ENCODE data around the gene ZMYM2. TPM values are rescaled to one million over a fixed set of nuclear protein-coding genes. Genes with fewer than 3 reads are reported as not detected.

Gene ZMYM2
- polyA plus RNA-seq, 2 of the 4 experiments (the other 2 are of a cell fraction) = 21.7 to 56.7 TPM

- ChIA-PET CTCF (interaction anchor here (0.6 to 1.0 kb wide), 5 partner anchors 11 to 69 kb away, joined by 3 read pairs; no protein-coding TSS in a partner anchor), POLR2A (no interaction called here)
- peak in 1 of 2 experiments; percentile 7 for DNase-seq (ENCODE audit: low read depth in 1 of 2, low spot score in 1 of 2)
- FAIRE-seq = no peak
- no peak overlapping the region for H3K4me2 ChIP-seq
- WGBS (ENCODE audit: missing lambda C conversion rate) = 74% methylated on average over 1 of the region's 1 CpG
- no peak overlapping the region for H3K27ac ChIP-seq
- peak in 1 of 2 experiments; percentile 66; a peak in 3 of 6 replicates for ATAC-seq
- no peak overlapping the region for H3K4me3 ChIP-seq
- no peaks in the 10 kb centered on the region for H3K4me1 ChIP-seq
- no peaks in the 10 kb centered on the region for H3K9me3 ChIP-seq
- TF ChIP-seq SREBF2 (IDR thresholded peaks at IDR 0.05) (no peak), RAD21 (conservative IDR thresholded peaks at IDR 0.05 in 1 of 2, IDR thresholded peaks at IDR 0.05 in 1 of 2) (peak in 1 of 2 experiments; percentile 28; a peak in 3 of 5 replicates), MAX (IDR thresholded peaks at IDR 0.05) (no peak)
Measured at GRCh38 chr13:20090349-20090748, 131.8 kb downstream of the ZMYM2 start.

GRCh38 chr13:20093951-20094350 is 135.4 kb downstream of the ZMYM2 start:
- ATAC-seq = no peak
- H3K4me3 ChIP-seq = no peak overlapping the region
- DNase-seq (ENCODE audit: low read depth in 1 of 2, low spot score in 1 of 2) = no peak
- 82% methylated on average over 6 of the region's 6 CpGs for WGBS (ENCODE audit: missing lambda C conversion rate)
- no peaks in the 10 kb centered on the region for H3K4me1 ChIP-seq
- no peak overlapping the region for H3K27ac ChIP-seq
- ChIA-PET POLR2A (interaction anchor here (0.9 kb wide), 1 partner anchor 33 kb away, joined by 4 read pairs; no protein-coding TSS in a partner anchor), CTCF (interaction anchor here (1.3 kb wide), 1 partner anchor 70 kb away, joined by 5 read pairs; no protein-coding TSS in a partner anchor)
- H3K4me2 ChIP-seq = no peak overlapping the region
- no peaks in the 10 kb centered on the region for H3K9me3 ChIP-seq
- TF ChIP-seq TP53 (CRISPR knock-in tag; IDR thresholded peaks at IDR 0.05) = no peak
- TF ChIP-seq JUN (IDR thresholded peaks at IDR 0.05) = no peak
- TF ChIP-seq ZNF302 (CRISPR knock-in tag; IDR thresholded peaks at IDR 0.05) = no peak
- no peak for FAIRE-seq

GRCh38 chr13:20099319-20099718 is 140.8 kb downstream of the ZMYM2 start:
- ATAC-seq (no peak), DNase-seq (ENCODE audit: low read depth in 1 of 2, low spot score in 1 of 2) (no peak), FAIRE-seq (no peak)
- H3K27ac ChIP-seq = no peak overlapping the region
- ChIA-PET POLR2A (interaction anchor here (0.6 kb wide), 1 partner anchor 20 kb away, joined by 4 read pairs; no protein-coding TSS in a partner anchor), CTCF (no interaction called here)
- no peaks in the 10 kb centered on the region for H3K4me1 ChIP-seq
- no peaks in the 10 kb centered on the region for H3K9me3 ChIP-seq
- H3K4me3 ChIP-seq = no peak overlapping the region
- WGBS (ENCODE audit: missing lambda C conversion rate) = 87% methylated on average over 9 of the region's 9 CpGs
- no peak for TF ChIP-seq EHF (CRISPR knock-in tag; IDR thresholded peaks at IDR 0.05)
- TF ChIP-seq MAFK (IDR thresholded peaks at IDR 0.05; ENCODE audit: partially characterized antibody) = no peak
- no peak for TF ChIP-seq ZSCAN20 (CRISPR knock-in tag; IDR thresholded peaks at IDR 0.05)
- TF ChIP-seq MAX (IDR thresholded peaks at IDR 0.05) = no peak
- no peak overlapping the region for H3K4me2 ChIP-seq

GRCh38 chr13:20101467-20102316 is 143.2 kb downstream of the ZMYM2 start:
- WGBS (ENCODE audit: missing lambda C conversion rate) = 66% methylated on average over 8 of the region's 8 CpGs
- DNase-seq (ENCODE audit: low read depth in 1 of 2, low spot score in 1 of 2) = no peak
- H3K27ac ChIP-seq = no peak overlapping the region
- H3K9me3 ChIP-seq = no peaks in the 10 kb centered on the region
- no peak overlapping the region for H3K4me3 ChIP-seq
- no peak for ATAC-seq
- no peak overlapping the region for H3K4me2 ChIP-seq
- H3K4me1 ChIP-seq = no peaks in the 10 kb centered on the region
- no peak for FAIRE-seq
- POLR2A ChIA-PET = no interaction called here
- TF ChIP-seq FOSL2 (IDR thresholded peaks at IDR 0.05) (no peak), FOSL2 (CRISPR knock-in tag; IDR thresholded peaks at IDR 0.05) (no peak), CHD4 (IDR thresholded peaks at IDR 0.05; ENCODE audit: borderline replicate concordance) (no peak), GATA3 (IDR thresholded peaks at IDR 0.05; ENCODE audit: borderline replicate concordance) (no peak), SMC3 (IDR thresholded peaks at IDR 0.05) (no peak)
- CTCF ChIA-PET = interaction anchor here (0.6 to 1.3 kb wide), 2 partner anchors 11 to 159 kb away, joined by 3 read pairs; no protein-coding TSS in a partner anchor

GRCh38 chr13:20102525-20103180 is 144.1 kb downstream of the ZMYM2 start:
- FAIRE-seq (no peak), ATAC-seq (no peak), DNase-seq (ENCODE audit: low read depth in 1 of 2, low spot score in 1 of 2) (no peak)
- Histone ChIP-seq H3K4me1 (no peaks in the 10 kb centered on the region), H3K4me2 (no peak overlapping the region), H3K9me3 (no peaks in the 10 kb centered on the region), H3K4me3 (no peak overlapping the region), H3K27ac (no peak overlapping the region)
- 51% methylated on average over 9 of the region's 9 CpGs for WGBS (ENCODE audit: missing lambda C conversion rate)
- POLR2A ChIA-PET = no interaction called here
- CTCF ChIA-PET = interaction anchor here (0.5 to 1.1 kb wide), 2 partner anchors 46 to 61 kb away, joined by 3 to 4 read pairs; no protein-coding TSS in a partner anchor
- no peak for TF ChIP-seq BCL3 (IDR thresholded peaks at IDR 0.05)
- TF ChIP-seq ELK1 (IDR thresholded peaks at IDR 0.05; ENCODE audit: low read depth, low read length) = no peak
- TF ChIP-seq RCOR1 (IDR thresholded peaks at IDR 0.05; ENCODE audit: low read depth, low read length) = no peak
- no peak for TF ChIP-seq USF2 (IDR thresholded peaks at IDR 0.05)
- TF ChIP-seq RNF2 (IDR thresholded peaks at IDR 0.05; ENCODE audit: borderline replicate concordance, low read depth) = no peak
- TF ChIP-seq NR3C1 (IDR thresholded peaks at IDR 0.05) = no peak
- no peak for TF ChIP-seq SREBF2 (IDR thresholded peaks at IDR 0.05)

Data from A549 (cell line).